Panc1 (cell line): ENCODE data around the gene MRPL41. TPM values are rescaled to one million over a fixed set of nuclear protein-coding genes. Genes with fewer than 3 reads are reported as not detected.

Experiments
- ATAC-seq: fragments of 200-7000 bp; cut with Tn5 transposase; 2 replicates; pipeline ENCODE4 v1.9.1; 2020; ENCODE audit warnings: mild to moderate bottlenecking, moderate library complexity
- BruUV-seq: library from RNA; stranded (reverse); fragments of 400-500 nt; replicated peaks from 2 replicates; lab custom pipeline; 2021; lab: Mats Ljungman, UMichigan
- CTCF ChIA-PET: fragments of 300-600 bp; sonication (Branson Sonifier 250); formaldehyde crosslinking; loops from one replicate; lab custom pipeline; 2022; ENCODE audit warnings: antibody characterized with exemption; lab: Charles Lee
- POLR2A ChIA-PET: fragments of 300-600 bp; sonication (Branson Sonifier 250); formaldehyde crosslinking; loops from one replicate; lab custom pipeline; 2022; ENCODE audit warnings: antibody characterized with exemption; lab: Charles Lee
- DNase-seq: peaks from one replicate; pipeline ENCODE4 v3.0.0-alpha.2; 2010; ENCODE audit warnings: low read depth, low spot score
- H3K27ac ChIP-seq: 2 replicates; pipeline ENCODE4 v1.5.1; 2011; ENCODE audit warnings: mild to moderate bottlenecking, low read length, inconsistent platforms
- H3K27me3 ChIP-seq: fragments of 200-500 bp; sonication (Bioruptor generic); 2 replicates; pipeline ENCODE4 v1.6.0; 2014; ENCODE audit warnings: low read length, inconsistent platforms; ENCODE audit not compliant: control insufficient read depth, insufficient read depth
- H3K36me3 ChIP-seq: fragments of 200-500 bp; sonication (Bioruptor generic); 2 replicates; pipeline ENCODE4 v1.5.1; 2014; ENCODE audit warnings: inconsistent platforms, mild to moderate bottlenecking, low read length, moderate library complexity; ENCODE audit not compliant: control insufficient read depth, insufficient read depth
- H3K4me1 ChIP-seq: 2 replicates; pipeline ENCODE4 v1.5.1; 2011; ENCODE audit warnings: inconsistent platforms, mild to moderate bottlenecking, low read length, moderate library complexity; ENCODE audit not compliant: control insufficient read depth, insufficient read depth
- H3K4me3 ChIP-seq, 2 experiments: 2 replicates each; pipeline ENCODE4 v1.5.1; 2011 to 2012; ENCODE audit warnings: low read depth in 2 of 2, low read length in 2 of 2, mild to moderate bottlenecking in 2 of 2, inconsistent platforms in 1 of 2, moderate library complexity in 1 of 2
- H3K9me3 ChIP-seq: fragments of 200-500 bp; sonication (Bioruptor generic); 2 replicates; pipeline ENCODE4 v1.5.1; 2014; ENCODE audit warnings: low read depth, mild to moderate bottlenecking, inconsistent platforms, low read length, moderate library complexity; ENCODE audit not compliant: control insufficient read depth, insufficient read depth
- SIN3A ChIP-seq: IDR thresholded peaks from 2 replicates; pipeline ENCODE4 v1.6.1; 2012; ENCODE audit warnings: low read depth, mild to moderate bottlenecking, low read length, moderate library complexity, borderline replicate concordance; ENCODE audit not compliant: insufficient read depth
- TCF7L2 ChIP-seq: IDR thresholded peaks from 2 replicates; pipeline ENCODE4 v1.6.1; 2011; ENCODE audit warnings: mild to moderate bottlenecking, low read depth, low read length, inconsistent platforms
- in situ Hi-C: cut with HindIII; loops from 2 replicates; pipeline ENCODE4 v1.10.0; 2016; ENCODE audit warnings: low sequenced_read_pairs, low pct_unique_long_range_greater_than_20kb
- intact Hi-C: fragments of 100-400 bp; cut with micrococcal nuclease; formaldehyde crosslinking; loops from one replicate; pipeline ENCODE4 v1.10.0; 2022; ENCODE audit not compliant: unreplicated experiment
- total RNA-seq: library from RNA; stranded (reverse); gene quantifications from one replicate; pipeline ENCODE4 v1.2.1, GENCODE V29; 2021; ENCODE audit not compliant: unreplicated experiment
- TF ChIP-seq, protein P1 (sequence below), 2 experiments: IDR thresholded peaks; 2 replicates each; pipeline ENCODE4 v1.6.1; 2011 to 2012; ENCODE audit warnings: low read depth in 2 of 2, control low read depth in 1 of 2, low read length in 1 of 2, mild to moderate bottlenecking in 1 of 2, moderate library complexity in 1 of 2; ENCODE audit not compliant: insufficient read depth in 1 of 2
- TF ChIP-seq, protein P2 (sequence below): fragments of 450-650 bp; IDR thresholded peaks from 2 replicates; pipeline ENCODE4 v1.5.1; 2017; ENCODE audit warnings: mild to moderate bottlenecking

MRPL41 gene
- total RNA-seq, 1 experiment from 2014 or later, result 86.4 TPM

DNA sequence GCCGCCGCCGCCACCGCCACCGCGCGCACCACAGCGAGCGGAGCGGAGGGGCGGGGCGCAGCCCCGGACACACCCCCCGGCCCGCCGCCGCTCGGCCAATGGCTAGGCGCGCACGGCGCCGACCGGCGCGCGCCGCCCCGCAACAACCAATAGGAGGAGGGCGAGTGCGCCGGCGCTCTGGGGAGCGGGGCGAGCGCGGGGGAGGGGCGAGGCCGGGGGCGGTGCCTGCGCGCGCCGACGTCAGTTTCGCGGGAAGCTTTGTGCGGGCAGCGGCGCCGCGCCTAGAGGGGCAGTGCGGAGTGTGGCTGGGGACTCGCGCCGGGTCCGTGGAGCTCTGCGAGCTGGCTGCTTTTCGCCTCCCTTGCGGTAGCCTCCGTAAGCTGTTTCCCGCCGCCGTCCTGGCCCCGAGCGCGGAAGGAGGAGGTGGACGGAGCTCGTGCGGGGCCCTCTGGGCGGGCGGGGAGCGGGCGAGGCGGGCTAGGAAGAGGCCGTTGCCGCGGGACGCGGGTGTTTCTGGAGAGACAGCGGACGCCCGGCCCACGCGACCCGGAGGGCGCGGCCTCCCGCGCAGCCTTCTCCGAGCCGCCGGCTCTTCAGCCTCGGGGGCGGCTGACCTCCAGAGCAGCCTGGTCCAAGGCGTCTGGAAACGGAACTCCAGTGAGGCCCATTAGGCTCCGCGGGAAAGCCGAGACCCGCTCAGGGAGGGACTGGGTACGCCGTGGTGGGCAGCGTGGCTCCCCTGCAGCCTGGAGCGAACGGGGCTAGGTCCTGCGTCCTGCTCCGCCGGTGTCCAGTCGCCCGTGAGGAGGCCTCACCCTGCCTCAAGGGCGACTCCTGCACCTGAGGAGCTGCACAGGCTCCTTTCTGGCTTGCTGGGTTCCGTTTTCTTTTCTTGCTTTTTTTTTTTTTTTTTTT is 39.0 kb downstream of the MRPL41 start, which contains the start of gene ZMYND19:
TSS of gene ZMYND19 (minus strand) at position 44 of the 915 bp plus-strand sequence. CDS start 249 bp downstream, outside the sequence.
- Histone ChIP-seq H3K4me3 (peak within 1 kb of the TSS; percentile 59 to 63), H3K27me3 (no peaks in the 10 kb centered on the region), H3K9me3 (no peaks in the 10 kb centered on the region), H3K4me1 (peaks cover 3% of the 10 kb centered on the region; the same call in 1 of the 2 replicates), H3K27ac (0 out of 2 replicates have a peak within 1 kb of the TSS, but pooled peaks have one; percentile 54), H3K36me3 (no peaks in the 10 kb centered on the region; the same call in 1 of the 2 replicates)
- ChIA-PET CTCF (no interaction called here), POLR2A (interaction anchor here (0.6 kb wide), 2 partner anchors 14 to 149 kb away, joined by 3 to 8 read pairs; partner anchors contain the start of gene ENTPD8)
- no TSS peak for BruUV-seq
- in situ Hi-C loops, result no loop called here
- intact Hi-C loops, result no loop called here
- ATAC-seq (peak; percentile 98), DNase-seq (no peak)
- peak; percentile 83; the same call in 1 of the 2 replicates for TF ChIP-seq SIN3A
- TF ChIP-seq, protein P1, sequence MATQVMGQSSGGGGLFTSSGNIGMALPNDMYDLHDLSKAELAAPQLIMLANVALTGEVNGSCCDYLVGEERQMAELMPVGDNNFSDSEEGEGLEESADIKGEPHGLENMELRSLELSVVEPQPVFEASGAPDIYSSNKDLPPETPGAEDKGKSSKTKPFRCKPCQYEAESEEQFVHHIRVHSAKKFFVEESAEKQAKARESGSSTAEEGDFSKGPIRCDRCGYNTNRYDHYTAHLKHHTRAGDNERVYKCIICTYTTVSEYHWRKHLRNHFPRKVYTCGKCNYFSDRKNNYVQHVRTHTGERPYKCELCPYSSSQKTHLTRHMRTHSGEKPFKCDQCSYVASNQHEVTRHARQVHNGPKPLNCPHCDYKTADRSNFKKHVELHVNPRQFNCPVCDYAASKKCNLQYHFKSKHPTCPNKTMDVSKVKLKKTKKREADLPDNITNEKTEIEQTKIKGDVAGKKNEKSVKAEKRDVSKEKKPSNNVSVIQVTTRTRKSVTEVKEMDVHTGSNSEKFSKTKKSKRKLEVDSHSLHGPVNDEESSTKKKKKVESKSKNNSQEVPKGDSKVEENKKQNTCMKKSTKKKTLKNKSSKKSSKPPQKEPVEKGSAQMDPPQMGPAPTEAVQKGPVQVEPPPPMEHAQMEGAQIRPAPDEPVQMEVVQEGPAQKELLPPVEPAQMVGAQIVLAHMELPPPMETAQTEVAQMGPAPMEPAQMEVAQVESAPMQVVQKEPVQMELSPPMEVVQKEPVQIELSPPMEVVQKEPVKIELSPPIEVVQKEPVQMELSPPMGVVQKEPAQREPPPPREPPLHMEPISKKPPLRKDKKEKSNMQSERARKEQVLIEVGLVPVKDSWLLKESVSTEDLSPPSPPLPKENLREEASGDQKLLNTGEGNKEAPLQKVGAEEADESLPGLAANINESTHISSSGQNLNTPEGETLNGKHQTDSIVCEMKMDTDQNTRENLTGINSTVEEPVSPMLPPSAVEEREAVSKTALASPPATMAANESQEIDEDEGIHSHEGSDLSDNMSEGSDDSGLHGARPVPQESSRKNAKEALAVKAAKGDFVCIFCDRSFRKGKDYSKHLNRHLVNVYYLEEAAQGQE (IDR thresholded peaks at IDR 0.05; ENCODE audit: insufficient read depth in 1 of 2, low read depth in 2 of 2, low read length in 1 of 2), result no peak

DNA sequence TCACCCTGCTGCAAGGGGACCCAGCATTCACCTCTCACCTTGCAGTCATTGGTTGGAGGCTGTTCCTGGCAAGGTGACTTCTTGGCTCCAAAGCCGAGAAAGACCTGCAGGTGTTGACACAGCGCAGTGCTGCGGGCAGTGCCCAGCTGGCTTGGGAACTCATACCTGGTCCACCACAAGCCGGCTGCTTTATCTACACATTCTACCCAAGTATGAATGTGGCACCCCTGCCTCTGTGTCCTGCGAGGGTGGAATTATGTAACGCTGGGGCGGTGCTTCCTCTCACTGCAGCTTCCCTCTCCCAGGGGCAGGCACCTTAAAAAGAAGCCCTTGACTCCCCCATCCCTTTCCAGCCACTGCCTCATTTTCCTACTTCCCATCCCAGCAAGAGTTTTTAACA is 41.1 kb downstream of the MRPL41 start:
- ChIA-PET POLR2A (no interaction called here), CTCF (no interaction called here)
- TF ChIP-seq SIN3A, result no peak
- TF ChIP-seq, protein P2, sequence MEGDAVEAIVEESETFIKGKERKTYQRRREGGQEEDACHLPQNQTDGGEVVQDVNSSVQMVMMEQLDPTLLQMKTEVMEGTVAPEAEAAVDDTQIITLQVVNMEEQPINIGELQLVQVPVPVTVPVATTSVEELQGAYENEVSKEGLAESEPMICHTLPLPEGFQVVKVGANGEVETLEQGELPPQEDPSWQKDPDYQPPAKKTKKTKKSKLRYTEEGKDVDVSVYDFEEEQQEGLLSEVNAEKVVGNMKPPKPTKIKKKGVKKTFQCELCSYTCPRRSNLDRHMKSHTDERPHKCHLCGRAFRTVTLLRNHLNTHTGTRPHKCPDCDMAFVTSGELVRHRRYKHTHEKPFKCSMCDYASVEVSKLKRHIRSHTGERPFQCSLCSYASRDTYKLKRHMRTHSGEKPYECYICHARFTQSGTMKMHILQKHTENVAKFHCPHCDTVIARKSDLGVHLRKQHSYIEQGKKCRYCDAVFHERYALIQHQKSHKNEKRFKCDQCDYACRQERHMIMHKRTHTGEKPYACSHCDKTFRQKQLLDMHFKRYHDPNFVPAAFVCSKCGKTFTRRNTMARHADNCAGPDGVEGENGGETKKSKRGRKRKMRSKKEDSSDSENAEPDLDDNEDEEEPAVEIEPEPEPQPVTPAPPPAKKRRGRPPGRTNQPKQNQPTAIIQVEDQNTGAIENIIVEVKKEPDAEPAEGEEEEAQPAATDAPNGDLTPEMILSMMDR, result no peak
- no peak for TF ChIP-seq TCF7L2
- TF ChIP-seq, protein P1 (IDR thresholded peaks at IDR 0.05; ENCODE audit: insufficient read depth in 1 of 2, low read depth in 2 of 2, low read length in 1 of 2), result no peak
- peaks cover 3% of the 10 kb centered on the region; the same call in 1 of the 2 replicates for H3K4me1 ChIP-seq
- no peaks in the 10 kb centered on the region for H3K27me3 ChIP-seq
- DNase-seq, result no peak
- H3K36me3 ChIP-seq, result no peaks in the 10 kb centered on the region; the same call in 1 of the 2 replicates
- no peak for ATAC-seq
- no peak overlapping the region for H3K27ac ChIP-seq
- no peaks in the 10 kb centered on the region for H3K9me3 ChIP-seq
- BruUV-seq, result no TSS peak
- in situ Hi-C loops, result no loop called here
- intact Hi-C loops, result no loop called here
- H3K4me3 ChIP-seq, result no peak overlapping the region
